ENCODE results near the gene MBP. TPM values are rescaled to one million over a fixed set of nuclear protein-coding genes. Genes with fewer than 3 reads are reported as not detected.

Gene MBP
- total RNA-seq, 1 experiment from 2014 or later: 47.4 TPM

- Histone ChIP-seq H3K79me2 (ENCODE audit: low read length) (peaks cover 20% of the 10 kb centered on the region), H3K4me1 (ENCODE audit: insufficient read depth, low read length) (peaks cover 13% of the 10 kb centered on the region), H3K9ac (ENCODE audit: low read length) (no peak overlapping the region), H3K9me2 (replicated peaks; ENCODE audit: low read length) (no peaks in the 10 kb centered on the region), H3K27ac (ENCODE audit: low read length) (no peak overlapping the region), H3F3A (ENCODE audit: low read length, unreplicated experiment) (no peaks in the 10 kb centered on the region), H3K9me3 (ENCODE audit: low read length) (no peaks in the 10 kb centered on the region), H2AFZ (ENCODE audit: low read length) (no peak overlapping the region), H3K36me3 (ENCODE audit: low read depth, low read length) (peaks cover 2% of the 10 kb centered on the region; the same call in 1 of the 2 replicates), H3K27me3 (ENCODE audit: low read length) (no peaks in the 10 kb centered on the region), H3K4me3 (ENCODE audit: low read length) (no peak overlapping the region), H3K4me2 (ENCODE audit: low read length) (no peak overlapping the region), H4K20me1 (ENCODE audit: low read length) (peaks cover 11% of the 10 kb centered on the region)
- POLR2A ChIA-PET (ENCODE audit: unreplicated experiment): interaction anchor here (0.6 kb wide), 1 partner anchor 99 kb away, joined by 29 read pairs; no protein-coding TSS in a partner anchor
- intact Hi-C loops (cut with micrococcal nuclease): no loop called here
- ATAC-seq (no peak), DNase-seq (no peak)
- TF ChIP-seq CTCF (conservative IDR thresholded peaks at IDR 0.05; ENCODE audit: low read depth, low read length): no peak
- TF ChIP-seq EZH2 (IDR thresholded peaks at IDR 0.05; ENCODE audit: low read length, unreplicated experiment): no peak
- TF ChIP-seq EZH2phosphoT487 (IDR thresholded peaks at IDR 0.05; ENCODE audit: borderline replicate concordance, low read length): no peak
- no TSS peak for BruUV-seq (replicated peaks)
- CTCF ChIA-PET: no interaction called here
These were observed 2.9 kb upstream of the MBP start for GRCh38 chr18:77135339-77136075.

GRCh38 chr18:77134611-77135010 is 2.0 kb upstream of the MBP start:
- ChIA-PET POLR2A (ENCODE audit: unreplicated experiment) (interaction anchor here (0.6 kb wide), 1 partner anchor 38 kb away, joined by 3 read pairs; no protein-coding TSS in a partner anchor), CTCF (no interaction called here)
- peaks cover 16% of the 10 kb centered on the region for H4K20me1 ChIP-seq (ENCODE audit: low read length)
- no peaks in the 10 kb centered on the region for H3K9me2 ChIP-seq (replicated peaks; ENCODE audit: low read length)
- ATAC-seq (no peak), DNase-seq (no peak)
- H3K4me3 ChIP-seq (ENCODE audit: low read length): no peak overlapping the region
- BruUV-seq (replicated peaks): no TSS peak
- H3K27ac ChIP-seq (ENCODE audit: low read length): no peak overlapping the region
- H3K9me3 ChIP-seq (ENCODE audit: low read length): no peaks in the 10 kb centered on the region
- no peaks in the 10 kb centered on the region for H3F3A ChIP-seq (ENCODE audit: low read length, unreplicated experiment)
- no peaks in the 10 kb centered on the region for H3K27me3 ChIP-seq (ENCODE audit: low read length)
- H3K9ac ChIP-seq (ENCODE audit: low read length): no peak overlapping the region
- H3K79me2 ChIP-seq (ENCODE audit: low read length): peaks cover 29% of the 10 kb centered on the region
- H2AFZ ChIP-seq (ENCODE audit: low read length): no peak overlapping the region
- intact Hi-C loops (cut with micrococcal nuclease): no loop called here
- peaks cover 8% of the 10 kb centered on the region; the same call in 1 of the 2 replicates for H3K36me3 ChIP-seq (ENCODE audit: low read depth, low read length)
- TF ChIP-seq EZH2 (IDR thresholded peaks at IDR 0.05; ENCODE audit: low read length, unreplicated experiment): no peak
- no peak for TF ChIP-seq EZH2phosphoT487 (IDR thresholded peaks at IDR 0.05; ENCODE audit: borderline replicate concordance, low read length)
- TF ChIP-seq CTCF (conservative IDR thresholded peaks at IDR 0.05; ENCODE audit: low read depth, low read length): no peak
- H3K4me2 ChIP-seq (ENCODE audit: low read length): no peak overlapping the region
- H3K4me1 ChIP-seq (ENCODE audit: insufficient read depth, low read length): peaks cover 22% of the 10 kb centered on the region

Data from PC-3 (cell line).